NCI-H748 (cell line): ENCODE measurements around the gene VWA3B.
A peak's percentile ranks its signal among the peaks of the same experiment; 100 is the strongest.
"Not testable (repeated sequence)": the region's sequence is repeated elsewhere in the genome, so short reads cannot be mapped to it uniquely, and the experiment has no call there.

Source experiments
- DNase-seq: peaks from one replicate; lab custom pipeline; 2025; ENCODE audit not compliant: unreplicated experiment; lab: John Stamatoyannopoulos, UW

Gene VWA3B

DNA sequence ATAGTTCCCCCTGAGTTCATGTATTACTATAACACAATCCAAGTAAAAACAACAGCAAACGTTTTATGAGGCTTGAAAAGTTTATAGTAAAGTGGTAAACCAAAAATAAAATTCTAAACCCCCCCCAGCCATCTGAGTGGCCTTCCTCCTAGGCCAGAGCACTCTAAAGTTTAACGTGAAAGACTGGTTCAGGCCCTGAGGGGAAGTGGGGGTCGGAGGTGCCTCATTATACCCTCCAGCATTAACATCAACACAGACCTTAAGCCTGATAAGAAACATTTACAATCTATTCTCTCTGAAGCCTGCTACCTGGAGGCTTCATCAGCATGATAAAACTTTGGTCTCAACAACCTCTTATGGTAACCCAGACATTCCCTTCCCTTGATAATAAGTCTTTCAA lies 230.2 kb downstream of the VWA3B start:
- DNase-seq: no peak

DNA sequence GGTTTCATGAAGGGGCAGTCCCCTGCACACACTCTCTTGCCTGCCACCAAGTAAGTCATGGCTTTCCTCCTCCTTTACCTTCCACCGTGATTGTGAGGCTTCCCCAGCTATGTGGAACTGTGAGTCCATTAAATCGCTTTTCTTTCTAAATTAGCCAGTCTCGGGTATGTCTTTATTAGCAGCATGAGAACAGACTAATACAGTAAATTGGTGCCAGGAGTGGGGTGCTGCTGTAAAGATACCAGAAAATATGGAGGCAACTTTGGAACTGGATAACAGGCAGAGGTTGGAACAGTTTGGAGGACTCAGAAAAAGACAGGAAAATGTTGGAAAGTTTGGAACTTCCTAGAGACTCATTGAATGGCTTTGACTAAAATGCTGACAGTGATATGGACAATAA lies 233.2 kb downstream of the VWA3B start:
- DNase-seq: not testable (repeated sequence)

DNA sequence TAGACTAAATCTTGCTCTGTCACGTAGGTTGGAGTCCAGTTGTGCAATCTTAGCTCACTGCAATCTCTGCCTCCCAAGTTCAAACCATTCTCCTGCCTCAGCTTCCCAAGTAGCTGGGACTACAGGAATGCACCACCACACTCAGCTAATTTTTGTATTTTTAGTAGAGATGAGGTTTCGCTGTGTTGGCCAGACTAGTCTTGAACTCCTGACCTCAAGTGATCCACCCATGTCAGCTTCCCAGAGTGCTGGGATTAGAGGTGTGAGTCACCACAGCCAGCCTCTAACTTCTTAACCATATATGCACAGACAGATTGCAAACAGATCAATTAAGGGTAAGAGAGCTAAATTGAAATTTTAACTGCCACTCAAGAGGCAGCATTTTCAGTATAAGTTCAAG lies 237.2 kb downstream of the VWA3B start:
- no peak for DNase-seq

DNA sequence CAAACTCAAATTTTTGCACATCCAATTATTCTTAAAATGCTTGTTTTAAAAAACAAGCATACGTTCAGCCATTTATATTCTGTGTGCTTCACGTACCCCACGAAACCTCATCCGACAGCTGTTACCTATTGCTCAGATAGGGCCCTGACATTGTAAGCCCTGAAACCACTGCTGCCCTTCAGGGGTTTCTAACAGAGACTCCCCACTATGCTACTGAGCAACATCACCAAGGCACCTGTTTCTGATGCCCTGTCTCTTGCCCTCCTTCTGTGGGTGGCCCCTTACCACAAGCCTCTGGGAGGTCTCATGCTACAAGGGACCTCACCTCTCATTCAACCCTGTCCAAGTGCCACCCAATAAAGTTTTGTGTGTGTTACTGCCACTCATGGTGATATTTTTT lies 240.8 kb downstream of the VWA3B start:
- no peak for DNase-seq

DNA sequence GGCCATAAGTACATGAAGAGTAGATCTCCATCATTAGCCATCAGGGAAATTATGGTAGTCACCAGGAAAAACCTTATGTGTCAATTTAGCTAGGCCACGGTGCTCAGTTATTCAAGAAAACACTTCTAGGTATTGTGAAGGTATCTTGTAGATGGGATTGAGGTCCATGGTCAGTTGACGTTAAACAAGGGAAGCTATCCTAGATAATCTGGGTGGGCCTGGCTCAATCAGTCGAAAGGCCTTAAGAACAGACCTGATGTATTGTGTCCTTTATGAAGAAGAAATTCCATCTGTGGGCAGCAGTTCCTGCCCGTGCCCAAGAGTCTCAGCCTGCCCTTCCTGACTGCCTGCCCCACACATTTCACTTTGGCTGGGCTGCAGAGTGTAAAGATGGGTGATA lies 242.6 kb downstream of the VWA3B start:
- no peak for DNase-seq

DNA sequence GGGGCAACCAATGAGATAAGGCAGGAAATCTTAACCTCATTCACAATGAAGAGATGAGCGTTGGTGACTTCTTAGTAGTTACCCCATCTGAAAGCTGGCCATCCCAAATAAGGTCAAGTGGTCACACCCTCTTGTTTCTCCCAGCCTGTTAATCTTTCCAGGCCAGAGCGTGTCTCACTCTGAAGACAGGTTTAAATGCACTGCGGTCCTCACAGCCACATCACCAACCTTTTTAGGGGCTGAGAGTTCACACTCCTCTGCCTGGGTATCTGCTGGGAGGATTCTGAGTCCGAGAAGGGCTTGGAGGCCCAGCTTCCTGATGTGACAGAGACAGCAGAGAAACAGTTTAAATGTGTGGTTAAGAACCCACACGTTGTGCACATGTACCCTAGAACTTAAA lies 246.0 kb downstream of the VWA3B start:
- DNase-seq: no peak

DNA sequence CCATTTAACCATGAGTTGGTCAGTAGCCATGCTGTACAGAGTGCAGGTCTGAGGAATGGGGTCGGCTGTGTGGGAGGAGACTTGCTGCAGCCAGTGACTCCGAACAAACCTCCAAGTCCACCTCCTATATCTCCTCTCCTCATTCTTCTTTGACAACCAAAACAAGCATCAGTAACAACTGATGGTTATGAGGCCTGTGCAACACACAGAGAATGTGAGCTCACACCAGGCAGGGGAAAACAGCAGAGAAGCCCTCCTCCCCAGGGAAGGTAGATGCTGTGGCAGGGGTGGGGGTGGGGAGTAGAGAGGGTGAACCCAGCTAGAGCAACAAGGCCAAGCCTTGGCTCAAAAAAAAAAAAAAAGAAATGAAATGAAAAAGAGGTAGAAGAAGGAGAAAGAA lies 247.0 kb downstream of the VWA3B start:
- no peak for DNase-seq

DNA sequence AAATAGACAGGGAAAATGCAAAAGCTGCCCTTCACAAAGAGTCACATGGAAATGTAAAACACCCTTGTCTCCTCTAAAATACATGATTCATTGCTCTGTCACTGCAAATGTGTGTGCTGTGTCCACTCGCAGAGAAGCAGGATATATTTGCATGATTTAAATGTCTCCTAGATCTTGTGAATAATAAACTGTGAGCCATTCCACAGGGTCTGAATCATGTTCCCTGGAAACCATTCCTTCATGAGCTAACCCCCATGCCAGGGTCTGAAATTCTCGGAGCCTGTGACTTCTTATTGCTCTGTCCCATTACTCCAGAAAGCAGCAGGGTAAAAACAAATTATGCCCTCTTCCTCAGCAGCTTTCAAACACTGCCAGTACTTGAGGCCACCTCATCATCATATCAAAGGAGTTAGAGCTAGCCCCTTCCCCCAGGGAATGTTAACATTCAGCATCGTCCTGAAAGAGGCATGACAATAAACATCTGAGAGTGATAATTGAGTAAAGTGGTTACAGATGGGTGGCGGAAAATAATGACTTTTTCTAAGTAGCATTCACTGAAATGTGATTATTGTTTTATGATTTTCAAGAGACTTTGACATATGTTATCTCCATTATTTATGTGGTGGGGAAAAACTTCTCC lies 247.6 kb downstream of the VWA3B start:
- peak; percentile 79 for DNase-seq

DNA sequence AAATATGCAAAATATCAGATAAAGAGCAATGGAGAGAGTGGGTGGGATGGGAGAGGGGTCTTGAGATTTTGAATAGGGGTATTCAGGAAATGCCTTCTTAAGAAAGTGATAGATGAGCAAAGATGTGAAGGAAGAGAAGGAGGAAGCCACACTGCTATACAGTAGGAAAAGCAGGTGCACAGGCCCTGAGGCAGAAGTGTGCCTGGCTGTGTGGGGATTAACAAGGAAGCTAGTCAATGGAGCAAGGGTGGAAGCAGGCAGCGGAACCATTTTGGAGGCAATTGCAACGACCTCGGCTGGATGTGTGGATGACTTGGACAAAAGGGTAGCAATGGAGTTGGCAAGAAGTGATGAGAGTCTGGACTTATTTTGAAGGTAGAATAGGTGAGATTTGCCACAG lies 248.3 kb downstream of the VWA3B start:
- DNase-seq: peak; percentile 9

DNA sequence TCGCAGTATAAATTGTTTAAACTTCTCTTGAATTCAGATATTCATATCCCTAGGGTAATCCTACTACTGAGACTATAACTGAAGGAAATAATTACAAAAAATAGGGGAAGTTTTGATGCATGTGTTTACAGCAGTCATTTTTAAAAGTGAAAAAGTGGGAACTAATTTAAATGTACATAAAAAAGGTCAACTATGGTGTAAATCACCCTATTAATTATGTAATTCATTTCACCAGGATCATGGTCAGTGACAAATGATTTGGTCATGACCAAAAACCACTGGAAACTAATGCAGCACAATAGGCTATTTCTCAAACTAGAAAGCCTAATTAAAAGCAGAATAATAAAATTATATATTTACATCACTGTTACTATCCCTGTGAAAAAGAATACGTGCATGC lies 254.3 kb downstream of the VWA3B start:
- DNase-seq: no peak

DNA sequence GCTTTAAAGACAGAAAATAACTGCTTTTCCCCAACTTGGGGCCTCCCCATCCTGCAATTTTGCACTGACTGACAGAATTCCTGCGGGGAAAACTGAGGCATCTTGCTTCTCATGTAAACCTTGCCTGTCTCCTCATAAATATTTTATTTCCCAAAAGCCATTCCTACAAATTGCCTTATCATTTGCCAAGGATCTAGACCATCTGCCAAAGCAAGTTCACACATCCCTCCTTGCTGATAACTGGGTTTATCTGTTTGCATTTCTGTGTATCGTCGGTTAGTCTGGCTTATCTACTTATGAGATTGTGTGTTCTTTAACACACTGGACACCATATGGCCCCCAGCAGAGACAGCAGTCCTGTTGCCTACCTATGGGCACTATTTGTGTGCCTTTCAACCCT lies 256.3 kb downstream of the VWA3B start:
- no peak for DNase-seq

DNA sequence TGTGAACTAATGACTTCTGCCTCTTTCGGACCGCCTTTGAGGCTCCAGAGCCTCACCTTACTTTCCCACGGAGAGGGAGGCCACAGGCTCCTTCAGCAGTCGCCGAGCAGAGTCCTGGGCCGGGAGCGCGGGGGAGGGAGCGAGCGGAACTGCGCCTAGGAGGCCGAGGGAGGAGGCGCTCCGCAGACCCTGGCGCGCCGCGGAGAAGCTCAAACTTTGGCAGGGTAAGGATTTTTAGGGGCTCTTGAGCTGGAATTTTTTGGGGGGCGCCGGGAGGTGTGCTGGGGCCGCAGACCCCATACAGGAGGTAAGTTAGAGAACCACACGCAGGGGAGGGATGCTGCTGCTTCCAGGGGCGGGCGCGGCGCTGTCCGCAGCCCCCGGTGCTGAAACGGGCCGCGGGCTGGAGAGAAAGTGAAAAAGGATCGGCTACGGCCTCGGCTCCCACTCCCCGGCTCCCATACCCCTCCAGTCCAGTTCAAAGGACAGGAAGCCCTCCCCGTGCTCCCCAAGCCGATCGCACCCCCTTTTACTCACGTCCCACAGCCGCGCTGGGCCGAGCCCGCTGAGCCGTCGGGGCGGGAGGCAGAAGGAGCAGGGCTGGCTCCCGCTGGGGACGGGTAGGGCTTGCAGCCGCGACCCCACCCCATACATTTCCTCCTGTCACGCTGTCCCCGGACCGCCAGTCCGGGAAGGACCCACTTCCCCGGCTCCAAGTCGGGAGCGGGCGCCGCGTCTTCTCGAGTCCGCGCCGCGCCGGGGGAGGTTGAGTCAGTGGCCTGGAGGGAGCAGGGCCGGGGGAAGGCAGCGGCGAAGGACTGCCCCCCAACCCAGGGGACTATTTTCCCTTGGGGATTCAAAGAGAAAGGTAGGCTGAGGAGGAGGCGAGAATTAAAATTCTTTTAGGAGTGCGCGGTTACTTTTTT lies 259.6 kb downstream of the VWA3B start, which contains the start of gene CNGA3:
Gene CNGA3, plus strand, starts transcription at position 146 of the 926 bp plus-strand sequence. CDS start 23,520 bp downstream, outside the sequence.
- no peak for DNase-seq

DNA sequence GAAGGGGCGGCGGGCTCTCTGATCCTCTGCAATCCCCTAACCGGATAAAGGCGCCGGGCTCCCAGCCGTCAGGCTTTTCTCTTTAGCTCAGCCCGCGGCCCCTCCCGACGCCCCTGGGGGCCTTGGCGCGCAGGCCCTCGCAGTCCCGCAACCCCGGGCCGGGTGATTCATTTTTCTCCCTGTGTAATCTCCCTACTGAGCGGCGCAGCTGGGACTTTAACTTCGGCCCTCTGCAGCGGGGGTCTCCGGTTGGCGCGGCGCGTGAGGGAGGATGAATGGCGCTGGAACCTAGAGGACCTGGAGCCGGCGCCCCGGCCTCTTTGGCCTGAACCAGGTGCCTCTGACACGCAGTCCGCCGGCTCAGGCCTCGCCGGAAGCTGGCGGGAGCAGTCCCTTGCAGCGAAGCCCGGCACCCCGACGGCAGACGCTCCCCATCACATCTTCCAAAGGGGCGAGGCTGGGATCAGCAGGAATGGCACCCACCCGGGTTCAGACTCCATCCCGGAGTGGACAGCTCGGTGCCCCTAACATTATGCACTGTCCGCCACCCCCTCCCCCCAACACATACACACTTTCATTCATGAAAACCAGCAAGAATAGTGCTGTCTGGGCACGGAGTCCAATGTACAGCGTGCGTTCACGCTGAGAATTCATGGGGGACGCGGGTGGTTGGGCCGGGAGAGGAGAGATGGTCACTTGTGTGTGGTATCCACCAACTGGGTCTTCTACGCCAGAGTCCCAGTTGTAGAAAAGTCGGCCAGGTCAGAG lies 260.5 kb downstream of the VWA3B start:
- no peak for DNase-seq

DNA sequence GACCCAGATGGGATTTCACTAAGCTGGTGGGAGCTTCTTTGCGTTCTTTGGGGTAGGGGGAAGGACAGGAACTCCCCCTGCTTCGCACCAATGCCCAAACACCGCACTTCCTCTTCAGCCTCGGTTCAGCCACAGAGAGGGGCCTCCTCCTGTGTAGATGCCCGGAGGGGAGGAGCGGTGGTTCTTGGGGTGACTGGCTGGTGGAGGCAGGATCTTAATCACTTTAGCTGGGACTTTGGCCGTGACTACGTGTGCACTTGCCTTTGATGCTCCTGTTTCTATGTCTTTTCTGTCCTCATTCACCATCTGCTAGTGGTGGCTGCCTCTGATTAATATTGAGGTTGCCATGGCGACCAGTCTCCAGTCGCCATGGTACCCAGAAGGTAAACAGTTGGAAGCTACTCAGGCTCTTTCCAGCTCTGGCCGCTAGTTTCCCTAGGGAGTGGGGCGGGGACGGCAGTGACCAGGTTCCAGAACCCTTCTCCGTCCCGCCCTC lies 261.1 kb downstream of the VWA3B start:
- DNase-seq: peak; percentile 94

DNA sequence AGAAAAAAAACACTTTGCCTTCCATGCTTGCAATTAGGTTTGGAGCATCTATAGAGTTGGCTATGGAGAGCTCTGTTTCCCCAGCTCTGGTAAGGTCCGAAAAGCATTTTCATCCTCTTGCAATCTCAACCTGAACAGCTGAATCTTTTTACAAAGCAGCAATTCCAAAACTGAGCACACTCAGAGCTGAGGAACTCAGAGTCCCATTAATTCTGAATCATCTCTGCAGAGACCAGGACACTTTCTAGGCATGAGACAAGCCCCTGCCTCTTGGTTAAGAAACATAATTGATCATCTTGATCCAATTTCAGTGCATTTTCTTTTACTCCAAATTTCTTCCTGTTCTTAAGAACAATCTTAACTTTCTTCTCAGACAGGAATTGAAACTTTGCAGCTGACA lies 263.4 kb downstream of the VWA3B start:
- DNase-seq: no peak

DNA sequence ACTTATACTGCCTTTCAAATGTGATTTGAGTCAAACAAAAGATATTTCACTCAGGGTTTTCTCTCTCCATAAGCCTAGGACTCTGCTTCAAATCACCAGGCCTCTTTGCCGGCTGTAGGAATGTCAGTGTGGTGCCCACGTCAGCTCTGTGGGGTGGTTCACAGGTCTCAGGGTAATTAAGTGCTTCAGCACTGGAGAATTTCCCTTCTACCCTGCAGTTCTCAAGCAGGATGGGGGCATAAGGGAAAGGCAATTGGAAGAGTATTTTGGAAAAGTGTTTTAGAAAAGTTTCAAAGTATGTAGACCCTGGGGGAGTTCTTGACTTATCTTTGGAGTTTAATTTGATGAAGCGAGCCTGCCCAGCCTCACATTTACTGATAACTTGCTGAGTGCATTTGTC lies 268.9 kb downstream of the VWA3B start:
- DNase-seq: peak; percentile 9

DNA sequence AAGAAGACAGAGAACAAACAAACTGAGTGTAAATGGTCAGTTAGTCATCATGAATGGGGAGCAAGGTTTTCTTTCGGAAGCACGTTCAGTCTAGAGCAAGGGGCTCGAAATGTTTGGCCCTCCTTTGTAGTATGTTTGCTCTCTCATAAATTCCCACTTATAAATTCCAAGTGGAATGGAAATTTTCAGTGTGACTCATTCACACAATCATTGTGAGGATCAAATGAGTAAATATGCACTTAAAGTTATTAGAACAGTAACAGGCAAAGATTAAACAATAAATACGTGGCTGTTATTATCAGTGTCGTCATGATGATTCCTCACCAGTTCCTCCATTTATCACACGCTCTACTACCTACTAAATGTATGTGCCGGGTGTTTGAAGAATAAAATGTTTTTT lies 269.8 kb downstream of the VWA3B start:
- DNase-seq: peak; percentile 94

DNA sequence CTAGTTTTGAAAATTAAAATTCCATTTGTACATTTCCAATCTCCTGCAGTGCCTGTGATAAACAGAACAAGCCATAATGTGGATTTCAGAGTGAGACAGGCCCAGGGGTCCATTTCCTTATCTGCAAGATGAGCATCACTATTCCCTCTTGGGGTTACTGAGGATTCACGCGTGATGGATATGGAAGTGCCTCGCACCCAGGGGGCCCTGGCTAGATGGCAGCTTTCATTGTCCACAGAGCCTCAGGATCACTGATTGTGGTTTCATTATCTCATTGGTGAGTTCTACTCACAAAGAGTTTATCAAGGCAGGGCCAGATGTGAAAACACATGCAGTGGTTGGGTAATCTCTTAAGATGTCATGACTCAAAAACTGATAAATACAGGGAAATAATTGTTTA lies 270.9 kb downstream of the VWA3B start:
- no peak for DNase-seq

DNA sequence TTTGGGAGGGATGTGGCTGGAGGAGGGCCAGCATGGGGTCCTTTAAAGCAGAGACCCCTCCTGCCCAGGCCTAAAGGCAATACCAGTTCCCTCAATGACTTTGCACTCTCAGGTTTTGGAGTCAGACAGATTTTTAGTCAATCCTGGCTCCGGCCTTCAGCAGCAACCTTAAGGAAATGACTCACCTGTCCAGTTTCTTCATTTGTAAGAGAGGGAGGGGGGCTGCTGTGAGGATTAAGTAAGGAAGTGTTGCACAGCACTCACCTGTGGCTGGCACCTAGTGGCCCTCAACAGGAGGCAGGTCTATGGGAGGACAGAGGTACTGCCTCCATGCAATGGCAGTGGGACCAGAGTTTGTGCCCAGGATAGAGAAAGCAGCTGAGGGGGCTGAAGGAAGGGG lies 273.0 kb downstream of the VWA3B start:
- DNase-seq: no peak
